GM10248 (cell line): ENCODE results near the gene ANKRD35.
"Not testable (repeated sequence)": the region's sequence is repeated elsewhere in the genome, so short reads cannot be mapped to it uniquely, and the experiment has no call there.

Experiments
- CTCF ChIA-PET: fragments of 300-600 bp; sonication (Branson Sonifier 250); formaldehyde crosslinking; extraction: SDS; loops from one replicate; lab custom pipeline; 2021; ENCODE audit warnings: antibody characterized with exemption; lab: Yijun Ruan, JAX
- POLR2A ChIA-PET: fragments of 350-650 bp; sonication (Branson Sonifier 250); formaldehyde crosslinking; extraction: SDS; loops from one replicate; lab custom pipeline; 2020; ENCODE audit warnings: antibody characterized with exemption; lab: Yijun Ruan, JAX
- DNase-seq: peaks from one replicate; pipeline ENCODE4 v3.0.0; 2012; ENCODE audit errors: extremely low spot score
- TF ChIP-seq, protein P1 (sequence below): IDR thresholded peaks from 2 replicates; pipeline ENCODE4 v1.5.1; 2012; ENCODE audit warnings: mild to moderate bottlenecking, low read depth; ENCODE audit errors: extremely low read depth, missing control alignments, control extremely low read depth

ANKRD35 gene

GRCh38 chr1:145922266-145922665, 36.6 kb upstream of the ANKRD35 start:
- TF ChIP-seq, protein P1, sequence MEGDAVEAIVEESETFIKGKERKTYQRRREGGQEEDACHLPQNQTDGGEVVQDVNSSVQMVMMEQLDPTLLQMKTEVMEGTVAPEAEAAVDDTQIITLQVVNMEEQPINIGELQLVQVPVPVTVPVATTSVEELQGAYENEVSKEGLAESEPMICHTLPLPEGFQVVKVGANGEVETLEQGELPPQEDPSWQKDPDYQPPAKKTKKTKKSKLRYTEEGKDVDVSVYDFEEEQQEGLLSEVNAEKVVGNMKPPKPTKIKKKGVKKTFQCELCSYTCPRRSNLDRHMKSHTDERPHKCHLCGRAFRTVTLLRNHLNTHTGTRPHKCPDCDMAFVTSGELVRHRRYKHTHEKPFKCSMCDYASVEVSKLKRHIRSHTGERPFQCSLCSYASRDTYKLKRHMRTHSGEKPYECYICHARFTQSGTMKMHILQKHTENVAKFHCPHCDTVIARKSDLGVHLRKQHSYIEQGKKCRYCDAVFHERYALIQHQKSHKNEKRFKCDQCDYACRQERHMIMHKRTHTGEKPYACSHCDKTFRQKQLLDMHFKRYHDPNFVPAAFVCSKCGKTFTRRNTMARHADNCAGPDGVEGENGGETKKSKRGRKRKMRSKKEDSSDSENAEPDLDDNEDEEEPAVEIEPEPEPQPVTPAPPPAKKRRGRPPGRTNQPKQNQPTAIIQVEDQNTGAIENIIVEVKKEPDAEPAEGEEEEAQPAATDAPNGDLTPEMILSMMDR = no peak
- no peak for DNase-seq
- CTCF ChIA-PET = interaction anchor here (1.2 to 1.7 kb wide), 3 partner anchors 11 to 77 kb away, joined by 3 to 5 read pairs (median 4); partner anchors contain the start of gene NUDT17
- POLR2A ChIA-PET = no interaction called here

GRCh38 chr1:145920297-145920696, 34.6 kb upstream of the ANKRD35 start:
- POLR2A ChIA-PET, DNase-seq, CTCF ChIA-PET: not testable (repeated sequence)

DNA sequence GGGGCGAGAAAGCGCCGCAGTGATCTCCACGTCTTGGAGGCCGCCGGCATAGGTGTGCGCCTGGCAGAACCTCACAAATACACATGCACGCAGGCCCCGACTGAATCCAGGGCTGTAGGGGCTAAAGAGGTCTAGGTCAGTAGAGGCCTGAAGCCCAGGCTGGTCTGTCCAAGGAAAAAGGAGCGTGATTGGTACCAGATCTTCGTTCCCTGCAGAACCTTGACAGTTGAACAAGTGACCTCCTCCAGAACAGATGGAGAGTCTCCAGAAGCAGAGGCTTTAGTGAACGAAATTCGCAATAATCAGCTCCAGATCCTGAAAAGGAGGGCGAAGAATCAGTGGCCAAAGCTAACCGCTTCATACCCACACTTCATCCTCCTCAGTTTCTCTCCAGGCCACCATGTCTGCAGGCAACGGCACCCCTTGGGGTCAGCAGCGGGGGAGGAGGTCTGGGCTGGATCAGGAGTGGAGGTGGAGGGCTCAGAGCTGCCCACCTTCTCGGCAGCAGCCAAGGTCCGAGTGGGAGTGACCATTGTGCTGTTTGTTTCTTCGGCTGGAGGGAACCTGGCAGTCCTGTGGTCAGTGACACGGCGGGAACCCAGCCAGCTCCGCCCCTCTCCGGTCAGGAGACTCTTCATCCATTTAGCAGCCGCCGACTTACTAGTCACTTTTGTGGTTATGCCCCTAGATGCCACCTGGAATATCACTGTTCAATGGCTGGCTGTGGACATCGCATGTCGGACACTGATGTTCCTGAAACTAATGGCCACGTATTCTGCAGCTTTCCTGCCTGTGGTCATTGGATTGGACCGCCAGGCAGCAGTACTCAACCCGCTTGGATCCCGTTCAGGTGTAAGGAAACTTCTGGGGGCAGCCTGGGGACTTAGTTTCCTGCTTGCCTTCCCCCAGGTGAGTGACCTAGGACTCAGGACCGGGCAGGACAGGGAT, 33.6 kb upstream of the ANKRD35 start:
- POLR2A ChIA-PET = interaction anchor here (0.5 to 2.0 kb wide), 3 partner anchors 8 to 45 kb away, joined by 6 to 8 read pairs (median 6); partner anchors contain the start of genes ANKRD34A, POLR3GL and RBM8A
- peak; percentile 42 for DNase-seq
- CTCF ChIA-PET = interaction anchor here (0.6 to 1.3 kb wide), 7 partner anchors 8 to 75 kb away, joined by 3 to 5 read pairs (median 3); partner anchors contain the start of genes ITGA10, NUDT17 and RBM8A
- TF ChIP-seq, protein P1 = no peak

DNA sequence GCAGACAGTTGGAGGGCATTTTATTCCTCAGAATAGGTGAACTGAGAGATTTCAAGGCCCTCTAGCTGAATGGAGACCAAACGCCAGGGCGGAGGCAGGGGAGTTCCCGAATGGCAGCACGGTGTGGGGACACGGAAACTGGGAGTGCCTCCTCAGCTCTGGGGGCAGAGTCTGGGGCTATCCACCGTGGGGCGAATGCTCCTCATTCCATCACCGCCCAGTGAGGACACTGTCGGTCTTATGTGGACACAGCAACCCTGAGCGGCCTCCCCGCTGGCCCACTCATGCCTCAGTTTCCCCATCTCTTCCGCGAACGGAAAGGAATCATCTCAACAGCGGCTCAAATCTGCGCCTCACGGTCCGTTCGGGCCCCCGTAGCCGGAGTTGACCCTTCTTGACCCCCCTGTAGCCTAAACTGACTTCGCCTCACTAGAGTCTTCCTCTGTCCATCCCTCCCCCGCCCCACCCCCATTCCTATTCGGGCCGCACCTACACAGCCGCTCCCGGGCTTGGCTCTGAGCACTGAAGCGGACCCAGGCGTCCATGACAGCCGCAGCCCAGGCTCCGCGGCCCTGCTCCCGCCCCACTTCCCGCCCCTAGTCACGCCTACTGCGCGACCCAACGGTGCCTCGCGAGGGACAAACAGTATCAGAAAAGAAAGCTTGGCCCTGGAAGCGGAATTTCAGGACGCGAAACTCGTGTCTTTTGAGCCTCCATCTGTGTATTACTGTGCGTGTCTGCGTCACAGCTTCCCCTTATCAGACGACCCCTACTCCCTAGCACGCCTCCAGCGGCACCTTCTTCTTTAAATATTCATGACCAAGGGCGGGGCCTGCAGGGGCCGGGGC, 32.7 kb upstream of the ANKRD35 start, which contains the start of gene PEX11B:
Gene PEX11B, minus strand, starts transcription at position 574 of the 848 bp plus-strand sequence. Its CDS starts 29 bp downstream, at position 545.
- POLR2A ChIA-PET = interaction anchor here (1.4 to 2.0 kb wide), 2 partner anchors 9 to 46 kb away, joined by 6 to 8 read pairs; partner anchors contain the start of genes ANKRD34A, POLR3GL and RBM8A
- peak; percentile 91 for DNase-seq
- CTCF ChIA-PET = interaction anchor here (0.6 to 1.3 kb wide), 6 partner anchors 8 to 74 kb away, joined by 3 to 5 read pairs (median 4); partner anchors contain the start of genes NUDT17 and RBM8A
- TF ChIP-seq, protein P1 = no peak

- DNase-seq = no peak
- ChIA-PET POLR2A (interaction anchor here (0.5 to 2.0 kb wide), 2 partner anchors 10 kb away, joined by 3 to 8 read pairs; partner anchors contain the start of gene RBM8A), CTCF (interaction anchor here (1.8 kb wide), 1 partner anchor 94 kb away, joined by 6 read pairs; no protein-coding TSS in a partner anchor)
- TF ChIP-seq, protein P1 = no peak
Measured at GRCh38 chr1:145917595-145917994, 31.9 kb upstream of the ANKRD35 start.

DNA sequence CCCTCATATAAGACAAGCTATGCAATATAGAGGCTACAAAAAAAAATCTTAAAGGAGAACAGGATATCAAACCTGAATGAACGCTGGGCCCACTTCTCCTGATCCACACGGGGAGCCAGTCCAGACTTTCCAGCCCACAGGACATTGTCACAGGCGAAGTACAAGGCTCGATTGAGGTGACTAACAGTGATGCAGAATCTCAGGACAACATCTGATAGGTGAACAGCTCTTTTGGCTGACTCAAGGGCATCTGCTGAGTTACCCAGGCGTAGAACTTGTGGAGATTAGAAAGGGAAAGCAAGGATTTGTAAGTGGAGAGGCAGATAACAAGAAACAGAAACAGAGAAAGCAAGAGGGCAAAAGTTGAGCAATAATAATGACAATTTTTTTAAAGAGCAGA, 31.1 kb upstream of the ANKRD35 start:
- CTCF ChIA-PET = interaction anchor here (1.2 to 10.4 kb wide), 5 partner anchors 12 to 95 kb away, joined by 3 to 70 read pairs (median 5); partner anchors contain the start of gene NUDT17
- TF ChIP-seq, protein P1 = no peak
- no peak for DNase-seq
- POLR2A ChIA-PET = no interaction called here
